Measurements from ENCODE around the gene ZNF319.

The ZNF319 gene

DNA sequence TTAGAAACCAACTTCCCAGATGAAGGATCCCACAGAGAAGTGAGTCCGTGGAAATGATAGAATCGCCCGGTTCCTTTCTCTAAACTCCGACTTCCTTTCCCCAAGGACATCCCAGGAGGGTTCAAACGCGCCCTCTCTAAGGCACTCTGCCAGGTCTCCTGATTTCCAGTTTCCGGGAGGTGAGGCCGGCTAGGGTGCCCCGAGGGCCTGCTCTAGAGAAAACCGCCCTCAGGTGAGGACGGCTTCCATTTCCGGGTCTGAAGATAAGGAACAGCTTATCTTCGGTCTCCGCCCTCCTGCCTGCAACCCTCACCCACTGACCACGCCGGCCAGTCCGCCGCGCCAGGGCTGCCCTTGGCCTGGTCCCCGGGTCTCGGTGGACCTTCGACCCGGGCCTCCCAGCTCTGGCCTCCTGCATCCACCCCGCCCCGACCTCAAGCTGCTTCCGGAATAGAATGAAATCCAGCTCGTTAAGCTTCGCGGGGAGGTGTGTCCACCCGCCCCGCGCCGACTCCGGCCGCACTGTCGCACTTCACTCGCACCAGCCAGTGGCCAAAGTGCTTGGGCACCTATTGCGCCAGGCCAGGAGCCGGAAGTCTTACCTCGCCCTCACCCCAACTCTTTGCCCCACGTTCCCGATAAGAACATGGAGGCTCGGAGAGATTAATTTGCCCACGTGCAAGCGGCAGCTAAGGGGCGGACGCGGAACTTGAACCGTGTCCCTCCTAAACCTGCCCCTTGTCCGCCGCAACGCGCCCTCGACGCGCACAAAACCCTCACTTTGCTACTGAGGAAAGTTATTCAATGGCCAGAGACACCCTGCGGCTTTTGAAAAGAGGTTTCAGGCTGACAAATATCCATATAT lies 24.2 kb upstream of the ZNF319 start:
- Histone ChIP-seq H3K9ac (ENCODE audit: low read length) (peak overlapping the region; percentile 67), H3K4me3 (ENCODE audit: low read length) (peak overlapping the region; percentile 71), H3K4me1 (ENCODE audit: control insufficient read depth, insufficient read depth, low read length) (peaks cover 77% of the 10 kb centered on the region)

DNA sequence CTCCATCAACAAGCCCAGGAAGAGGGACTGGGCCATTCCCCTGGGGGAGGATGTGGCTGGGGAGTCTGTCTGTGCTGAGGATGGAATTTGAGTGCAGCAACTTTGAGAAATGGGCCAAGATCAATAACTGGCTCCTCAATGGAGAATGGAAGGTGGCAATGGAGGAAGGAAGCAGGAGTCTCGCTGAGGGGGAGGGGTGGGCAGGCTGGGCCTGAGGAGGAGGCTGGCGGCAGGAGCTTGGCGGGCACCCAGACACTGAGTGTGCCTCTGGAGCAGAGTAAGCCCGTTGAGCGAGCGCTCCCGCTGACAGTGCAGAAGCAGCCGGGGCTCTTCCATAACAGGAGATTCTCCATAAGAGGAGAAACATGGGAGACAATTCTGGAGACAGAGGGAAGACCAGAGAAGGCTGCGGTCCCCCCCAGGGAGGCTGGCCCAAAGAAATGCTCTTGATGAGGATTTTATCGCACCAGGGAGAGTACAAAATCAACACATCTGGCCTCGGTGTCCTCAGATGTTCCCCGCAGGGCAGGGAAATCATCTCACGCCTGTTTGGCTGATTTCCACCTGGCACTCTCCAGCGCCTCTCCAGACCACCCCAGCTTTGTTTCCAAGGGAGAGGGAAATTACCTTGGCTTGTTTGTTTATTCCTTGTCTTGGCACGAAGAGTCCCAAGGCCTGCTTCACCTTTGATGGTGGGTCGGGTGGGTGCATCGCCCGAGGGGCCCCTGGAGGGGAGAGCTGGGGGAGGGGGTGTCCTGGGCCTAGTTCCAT lies 22.3 kb upstream of the ZNF319 start:
- H3K9me3 ChIP-seq (ENCODE audit: control insufficient read depth, low read length), result no peaks in the 10 kb centered on the region
- no peaks in the 10 kb centered on the region for H3K27me3 ChIP-seq (ENCODE audit: control insufficient read depth, insufficient read depth, low read length)
- peak overlapping the region; percentile 23 for H3K9ac ChIP-seq (ENCODE audit: low read length)
- H3K4me1 ChIP-seq (ENCODE audit: control insufficient read depth, insufficient read depth, low read length), result peaks cover 57% of the 10 kb centered on the region
- no peaks in the 10 kb centered on the region for H3K36me3 ChIP-seq (ENCODE audit: control insufficient read depth, insufficient read depth, low read length)
- no peak overlapping the region for H3K4me3 ChIP-seq (ENCODE audit: low read length)

More for the DNA sequence above, 24.2 kb upstream of the ZNF319 start:
- no peaks in the 10 kb centered on the region for H3K27me3 ChIP-seq (ENCODE audit: control insufficient read depth, insufficient read depth, low read length)
- H3K9me3 ChIP-seq (ENCODE audit: control insufficient read depth, low read length), result no peaks in the 10 kb centered on the region
- H3K36me3 ChIP-seq (ENCODE audit: control insufficient read depth, insufficient read depth, low read length), result no peaks in the 10 kb centered on the region

GRCh38 chr16:58021661-58022551 lies 21.4 kb upstream of the ZNF319 start:
- Histone ChIP-seq H3K36me3 (ENCODE audit: control insufficient read depth, insufficient read depth, low read length) (no peaks in the 10 kb centered on the region), H3K4me1 (ENCODE audit: control insufficient read depth, insufficient read depth, low read length) (peaks cover 50% of the 10 kb centered on the region), H3K27me3 (ENCODE audit: control insufficient read depth, insufficient read depth, low read length) (no peaks in the 10 kb centered on the region), H3K9me3 (ENCODE audit: control insufficient read depth, low read length) (no peaks in the 10 kb centered on the region), H3K4me3 (ENCODE audit: low read length) (no peak overlapping the region), H3K9ac (ENCODE audit: low read length) (no peak overlapping the region)

DNA sequence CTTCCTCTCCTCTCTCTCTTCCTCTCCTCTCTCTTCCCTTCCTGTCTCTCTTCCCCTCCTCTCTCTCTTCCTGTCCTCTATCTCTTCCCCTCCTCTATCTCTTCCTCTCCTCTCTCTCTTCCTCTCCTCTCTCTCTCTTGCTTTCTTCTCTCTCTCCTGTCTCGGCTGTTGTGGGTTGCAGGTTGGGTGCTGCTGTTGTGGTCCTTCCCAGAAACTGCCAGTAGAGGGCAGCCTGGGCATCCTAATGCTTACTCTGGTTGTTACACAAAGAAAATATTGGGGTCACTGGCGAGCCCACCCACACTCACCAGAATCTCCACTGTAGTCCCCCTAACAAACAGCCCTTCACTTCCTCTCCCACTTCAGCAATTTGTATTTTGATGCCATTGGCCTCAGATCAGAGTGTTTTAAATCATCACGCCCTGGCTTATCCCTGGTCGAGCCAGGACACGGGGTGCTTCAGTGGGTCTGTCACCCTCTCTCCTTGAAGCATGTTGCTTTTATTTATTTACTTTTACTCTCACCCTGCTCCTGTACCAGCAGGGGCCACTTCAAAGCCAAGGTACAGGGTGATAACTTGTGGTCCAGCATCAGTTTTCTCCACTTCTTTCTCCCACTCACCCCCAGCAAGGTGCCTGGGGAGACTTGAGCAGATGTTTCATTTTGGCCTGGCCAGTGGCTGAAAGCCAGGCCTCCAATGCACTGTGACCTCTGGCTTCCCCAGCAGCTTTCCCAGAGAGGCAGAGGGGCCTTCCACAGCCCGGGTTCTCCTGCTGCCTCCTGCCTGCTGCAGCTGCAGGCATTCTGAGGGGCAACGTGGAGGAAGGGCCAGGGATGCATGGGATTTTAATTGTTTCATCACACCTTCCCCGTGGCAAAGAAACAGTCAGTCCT lies 20.4 kb upstream of the ZNF319 start:
- H3K9me3 ChIP-seq (ENCODE audit: control insufficient read depth, low read length), result no peaks in the 10 kb centered on the region
- no peaks in the 10 kb centered on the region for H3K27me3 ChIP-seq (ENCODE audit: control insufficient read depth, insufficient read depth, low read length)
- no peak overlapping the region for H3K4me3 ChIP-seq (ENCODE audit: low read length)
- H3K4me1 ChIP-seq (ENCODE audit: control insufficient read depth, insufficient read depth, low read length), result peaks cover 50% of the 10 kb centered on the region
- no peaks in the 10 kb centered on the region for H3K36me3 ChIP-seq (ENCODE audit: control insufficient read depth, insufficient read depth, low read length)
- H3K9ac ChIP-seq (ENCODE audit: low read length), result no peak overlapping the region

DNA sequence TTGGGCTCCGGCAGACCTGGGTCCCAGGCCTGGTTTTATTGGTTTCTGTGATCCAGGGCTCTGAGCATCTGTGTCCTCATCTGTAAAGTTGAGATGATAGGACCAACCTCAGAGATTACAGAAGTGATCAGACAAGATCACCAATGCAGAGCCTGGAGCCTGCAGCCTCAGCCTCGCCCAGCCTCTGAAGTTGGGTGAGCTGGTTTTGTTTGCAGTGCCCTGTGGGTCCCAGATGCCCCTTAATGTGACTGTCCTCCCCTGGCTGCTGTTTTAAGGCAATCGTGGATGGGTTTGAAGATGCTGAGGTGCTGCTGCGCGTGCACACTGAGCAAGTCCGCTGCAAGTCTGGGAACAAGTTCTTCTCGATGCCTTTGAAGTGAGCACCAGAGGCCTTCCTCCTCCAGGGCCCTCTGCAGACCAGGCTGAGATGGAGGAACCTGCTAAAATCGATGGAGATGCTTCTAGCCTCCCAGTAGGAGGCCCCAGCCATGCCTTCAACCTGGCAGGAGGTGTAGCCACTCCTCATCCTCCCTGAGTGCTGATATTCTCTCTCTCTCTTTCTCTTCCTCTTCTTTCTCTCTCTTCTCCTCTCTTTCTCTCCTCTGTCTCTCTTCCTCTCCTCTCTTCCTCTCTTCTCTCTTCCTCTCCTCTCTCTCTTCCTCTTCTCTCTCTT lies 19.5 kb upstream of the ZNF319 start:
- Histone ChIP-seq H3K9ac (ENCODE audit: low read length) (no peak overlapping the region), H3K4me3 (ENCODE audit: low read length) (no peak overlapping the region), H3K4me1 (ENCODE audit: control insufficient read depth, insufficient read depth, low read length) (peaks cover 45% of the 10 kb centered on the region), H3K9me3 (ENCODE audit: control insufficient read depth, low read length) (no peaks in the 10 kb centered on the region), H3K27me3 (ENCODE audit: control insufficient read depth, insufficient read depth, low read length) (no peaks in the 10 kb centered on the region), H3K36me3 (ENCODE audit: control insufficient read depth, insufficient read depth, low read length) (no peaks in the 10 kb centered on the region)

DNA sequence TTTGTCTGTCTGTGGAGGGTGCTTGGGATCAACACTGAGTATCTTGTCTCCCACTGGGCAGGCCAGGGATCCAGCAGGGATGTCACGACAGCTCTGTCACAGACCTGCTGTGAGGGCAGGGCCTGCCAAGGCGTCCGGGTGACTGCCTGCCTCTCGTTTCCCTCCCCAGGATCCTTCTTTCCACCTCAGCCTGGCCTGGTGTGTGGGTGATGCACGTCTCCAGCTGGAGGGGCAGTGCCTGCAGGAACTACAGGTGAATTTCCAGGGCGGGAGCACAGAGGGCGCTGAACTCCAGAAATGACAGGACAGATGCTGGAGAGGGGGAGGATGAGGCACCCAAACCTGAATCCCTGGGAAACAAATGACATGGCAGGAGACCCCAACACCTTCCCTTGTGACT lies 18.3 kb upstream of the ZNF319 start:
- H3K36me3 ChIP-seq (ENCODE audit: control insufficient read depth, insufficient read depth, low read length), result no peaks in the 10 kb centered on the region
- no peaks in the 10 kb centered on the region for H3K27me3 ChIP-seq (ENCODE audit: control insufficient read depth, insufficient read depth, low read length)
- H3K4me1 ChIP-seq (ENCODE audit: control insufficient read depth, insufficient read depth, low read length), result peaks cover 33% of the 10 kb centered on the region
- no peaks in the 10 kb centered on the region for H3K9me3 ChIP-seq (ENCODE audit: control insufficient read depth, low read length)
- H3K9ac ChIP-seq (ENCODE audit: low read length), result no peak overlapping the region
- no peak overlapping the region for H3K4me3 ChIP-seq (ENCODE audit: low read length)

- Histone ChIP-seq H3K9me3 (ENCODE audit: control insufficient read depth, low read length) (no peaks in the 10 kb centered on the region), H3K4me3 (ENCODE audit: low read length) (no peak overlapping the region), H3K4me1 (ENCODE audit: control insufficient read depth, insufficient read depth, low read length) (peaks cover 20% of the 10 kb centered on the region), H3K9ac (ENCODE audit: low read length) (no peak overlapping the region), H3K36me3 (ENCODE audit: control insufficient read depth, insufficient read depth, low read length) (no peaks in the 10 kb centered on the region), H3K27me3 (ENCODE audit: control insufficient read depth, insufficient read depth, low read length) (no peaks in the 10 kb centered on the region)
These were observed 16.5 kb upstream of the ZNF319 start for GRCh38 chr16:58016840-58017446.

DNA sequence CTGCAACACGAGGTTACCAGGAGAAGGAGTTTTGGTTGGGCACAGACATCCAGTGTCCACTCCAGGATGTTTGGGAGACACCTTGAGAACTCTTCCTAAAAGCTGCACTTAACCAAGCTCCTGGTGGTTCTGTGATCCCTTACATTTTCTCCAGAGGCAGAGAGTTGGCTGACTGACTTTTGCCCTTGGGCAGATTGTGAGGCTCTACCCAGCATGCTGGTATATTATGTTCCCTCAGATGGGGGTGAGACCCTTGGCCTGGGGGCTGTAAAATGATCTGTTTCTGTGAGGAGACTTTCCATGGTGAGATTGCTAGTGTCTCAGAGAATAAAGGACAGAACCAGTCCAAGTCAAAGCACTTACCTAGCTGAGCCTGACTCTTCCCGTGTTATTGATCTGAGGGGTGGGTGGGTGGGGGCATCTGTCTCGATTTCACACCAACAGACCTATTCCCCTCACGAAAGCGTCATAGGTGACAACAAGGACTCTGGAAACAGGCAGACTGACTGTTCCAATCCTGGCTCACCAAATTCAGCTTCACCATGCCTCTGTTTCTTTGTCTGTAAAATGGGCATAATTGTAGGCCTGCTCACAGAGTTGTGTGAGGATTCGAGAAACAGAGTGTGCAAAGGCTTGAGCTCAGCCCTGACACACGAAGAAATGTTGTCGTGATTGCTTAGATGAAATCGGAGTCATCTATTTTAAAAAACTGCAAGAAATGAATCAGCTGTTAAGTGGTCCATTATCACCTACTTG lies 12.9 kb upstream of the ZNF319 start:
- Histone ChIP-seq H3K36me3 (ENCODE audit: control insufficient read depth, insufficient read depth, low read length) (peaks cover 7% of the 10 kb centered on the region), H3K9me3 (ENCODE audit: control insufficient read depth, low read length) (no peaks in the 10 kb centered on the region), H3K27me3 (ENCODE audit: control insufficient read depth, insufficient read depth, low read length) (no peaks in the 10 kb centered on the region), H3K4me1 (ENCODE audit: control insufficient read depth, insufficient read depth, low read length) (peaks cover 5% of the 10 kb centered on the region), H3K9ac (ENCODE audit: low read length) (no peak overlapping the region), H3K4me3 (ENCODE audit: low read length) (no peak overlapping the region)

DNA sequence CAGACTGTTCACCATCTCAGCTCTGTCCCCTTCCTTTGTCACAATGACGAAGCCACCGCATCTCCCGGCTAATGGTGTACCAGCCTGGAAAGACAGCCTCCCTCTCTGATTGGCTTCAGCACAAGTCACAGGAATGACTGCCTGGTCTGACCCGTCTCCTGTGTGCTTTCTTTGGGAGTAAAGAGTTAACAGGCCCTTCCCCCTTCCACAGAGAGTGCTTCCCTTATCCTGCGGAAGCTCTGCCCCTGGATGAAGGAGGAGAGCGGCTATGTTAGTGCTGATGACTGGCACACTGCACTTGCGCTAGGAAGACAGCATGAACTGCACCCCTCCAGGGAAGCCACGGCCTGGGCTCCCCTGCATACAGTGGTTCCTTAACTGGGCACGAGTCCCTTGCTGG lies 12.0 kb upstream of the ZNF319 start:
- peaks cover 7% of the 10 kb centered on the region for H3K36me3 ChIP-seq (ENCODE audit: control insufficient read depth, insufficient read depth, low read length)
- H3K9me3 ChIP-seq (ENCODE audit: control insufficient read depth, low read length), result no peaks in the 10 kb centered on the region
- no peaks in the 10 kb centered on the region for H3K27me3 ChIP-seq (ENCODE audit: control insufficient read depth, insufficient read depth, low read length)
- no peak overlapping the region for H3K4me3 ChIP-seq (ENCODE audit: low read length)
- H3K9ac ChIP-seq (ENCODE audit: low read length), result no peak overlapping the region
- peaks cover 5% of the 10 kb centered on the region for H3K4me1 ChIP-seq (ENCODE audit: control insufficient read depth, insufficient read depth, low read length)

DNA sequence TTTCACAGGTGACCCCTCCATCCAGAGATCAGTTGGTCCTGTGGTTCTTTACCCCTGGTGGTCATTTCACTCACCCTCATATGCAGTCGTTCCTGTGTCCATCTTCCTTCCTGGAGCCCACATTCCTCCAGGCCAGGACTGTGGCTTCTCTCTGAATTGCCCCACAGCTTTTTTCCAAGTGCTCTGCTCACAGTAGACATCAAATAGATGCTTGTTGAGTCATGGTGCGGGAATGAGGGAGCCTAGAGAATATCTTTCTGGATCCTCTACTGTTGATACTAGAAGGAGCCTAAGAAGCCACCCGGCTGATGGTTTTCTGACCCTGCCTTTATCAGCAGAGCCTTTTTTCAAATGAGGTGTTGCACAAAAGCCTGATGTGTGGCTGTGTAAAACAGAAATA lies 11.2 kb upstream of the ZNF319 start:
- Histone ChIP-seq H3K27me3 (ENCODE audit: control insufficient read depth, insufficient read depth, low read length) (no peaks in the 10 kb centered on the region), H3K9ac (ENCODE audit: low read length) (no peak overlapping the region), H3K4me3 (ENCODE audit: low read length) (no peak overlapping the region), H3K9me3 (ENCODE audit: control insufficient read depth, low read length) (no peaks in the 10 kb centered on the region), H3K4me1 (ENCODE audit: control insufficient read depth, insufficient read depth, low read length) (peaks cover 5% of the 10 kb centered on the region), H3K36me3 (ENCODE audit: control insufficient read depth, insufficient read depth, low read length) (peaks cover 7% of the 10 kb centered on the region)
